Ramos (cell line): ENCODE measurements around the gene STK39.
"Not testable (repeated sequence)": the region's sequence is repeated elsewhere in the genome, so short reads cannot be mapped to it uniquely, and the experiment has no call there.

Experiments used
- in situ Hi-C: fragments of 300-500 bp; cut with MboI; formaldehyde crosslinking; loops from one replicate; pipeline ENCODE4 v1.14.3; 2022; ENCODE audit warnings: low sequenced_read_pairs; ENCODE audit not compliant: unreplicated experiment

The STK39 gene

DNA sequence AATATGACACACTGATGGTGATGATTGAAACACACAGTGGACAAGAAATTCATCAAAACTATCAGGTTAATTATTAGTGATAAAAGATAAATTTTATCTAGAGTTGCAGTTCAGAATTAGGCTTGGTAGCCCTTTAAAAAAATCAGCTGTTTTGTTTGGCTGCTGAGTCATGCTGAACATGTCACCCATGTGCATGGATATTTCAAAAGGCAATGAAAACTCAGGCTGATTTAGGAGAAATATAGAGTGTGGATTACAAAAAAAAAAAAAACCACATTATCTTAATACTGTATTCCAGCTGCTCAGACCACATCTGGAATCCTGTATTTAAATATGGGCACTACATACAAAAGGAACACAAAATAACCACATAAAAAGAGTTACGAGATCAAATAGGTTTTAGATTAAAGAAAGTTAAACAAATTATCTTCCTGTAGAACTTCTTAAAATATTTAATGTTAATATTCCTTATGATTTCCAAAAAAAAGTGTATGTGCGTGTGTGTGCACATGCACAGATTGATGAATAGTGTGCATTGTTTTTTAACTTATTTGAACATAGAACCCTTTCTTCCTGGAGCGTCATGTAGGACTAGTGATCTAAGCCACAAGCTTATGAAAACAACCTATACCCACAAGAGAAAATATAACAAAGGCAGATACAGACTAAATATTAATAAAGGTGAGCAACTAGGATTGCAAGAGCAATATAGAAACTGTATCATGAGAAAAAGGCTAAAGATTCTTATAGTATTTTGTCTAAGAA, 186.2 kb downstream of the STK39 start:
- in situ Hi-C loops, result no loop called here

DNA sequence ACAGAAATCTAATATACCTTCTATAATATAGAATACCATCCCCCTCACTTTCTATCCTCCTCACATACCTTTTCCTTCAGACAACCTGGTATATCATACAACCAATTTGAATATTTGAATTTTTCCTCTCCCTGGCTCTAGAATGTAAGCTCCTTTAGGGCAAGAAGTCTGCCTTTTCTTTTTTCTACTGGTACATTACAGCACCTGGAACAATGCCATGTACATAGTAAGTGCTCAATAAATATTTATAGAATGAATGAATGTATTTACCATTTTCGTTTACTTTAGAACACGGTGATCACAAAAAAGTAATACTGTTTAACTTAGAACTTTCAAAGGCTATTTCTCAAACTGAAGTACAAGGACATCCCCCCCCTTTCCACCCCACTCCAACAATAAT, 187.6 kb downstream of the STK39 start:
- in situ Hi-C loops, result no loop called here

DNA sequence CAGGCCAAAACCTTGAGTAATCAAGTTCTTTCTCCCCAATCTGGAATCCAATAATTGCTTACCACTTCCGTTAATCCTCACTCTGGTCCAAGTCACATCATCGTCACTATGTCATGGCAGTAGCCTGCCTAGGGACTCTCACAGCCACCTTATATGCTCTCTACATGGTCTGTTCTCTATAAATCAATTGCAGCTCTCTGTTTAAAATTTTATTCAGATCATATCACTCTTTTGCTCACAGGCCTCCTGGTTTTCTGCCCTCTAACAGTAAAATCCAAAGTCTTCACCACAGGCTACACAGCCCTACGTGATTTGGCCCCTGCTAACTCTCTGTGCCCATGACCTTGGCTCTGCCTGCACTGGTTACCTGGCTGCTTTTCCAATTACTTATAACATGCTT, 188.7 kb downstream of the STK39 start:
- in situ Hi-C loops, result no loop called here

DNA sequence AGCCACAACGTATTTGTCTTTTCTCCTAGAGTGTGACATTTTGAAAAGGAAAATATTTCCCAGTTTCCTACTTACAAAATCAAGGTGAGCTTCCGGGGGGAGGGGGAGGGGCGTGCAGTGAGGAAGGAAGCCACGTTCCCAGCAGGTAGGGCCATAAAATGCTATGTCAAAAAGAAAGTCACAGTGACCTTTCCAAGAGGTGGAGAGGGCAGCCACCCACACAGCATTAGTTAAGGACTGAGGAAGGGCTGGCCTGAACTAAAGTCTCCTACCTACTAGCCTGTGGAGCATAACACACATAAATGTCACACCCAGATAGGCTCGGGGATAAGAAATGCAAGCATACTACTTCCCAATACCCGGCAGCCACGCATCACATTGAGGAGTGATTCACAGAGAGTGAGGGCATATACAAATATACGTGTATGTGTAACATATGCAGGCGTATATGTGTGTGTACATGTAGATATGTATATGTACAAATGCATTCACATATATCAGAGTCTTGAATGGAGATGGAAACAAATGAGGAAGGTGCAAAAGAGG, 191.1 kb downstream of the STK39 start:
- in situ Hi-C loops, result no loop called here

DNA sequence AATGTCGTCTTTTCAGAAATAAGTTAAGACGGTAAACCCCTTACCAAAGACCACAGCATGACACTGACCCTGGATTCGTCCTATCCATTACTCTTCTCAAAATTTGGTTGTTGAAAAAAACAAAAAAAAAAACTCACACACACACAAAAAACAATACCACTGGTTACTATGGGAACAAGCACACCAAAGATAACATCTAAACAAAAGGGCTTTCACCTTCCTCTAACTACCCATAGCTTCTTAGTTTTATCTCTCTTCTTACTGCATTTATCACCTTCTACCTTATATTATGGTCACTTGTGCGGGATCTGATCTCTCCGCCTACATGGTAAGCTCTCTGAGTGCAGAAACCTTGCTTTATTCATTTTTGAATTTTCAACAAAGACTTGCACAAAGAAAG, 192.7 kb downstream of the STK39 start:
- in situ Hi-C loops, result no loop called here

DNA sequence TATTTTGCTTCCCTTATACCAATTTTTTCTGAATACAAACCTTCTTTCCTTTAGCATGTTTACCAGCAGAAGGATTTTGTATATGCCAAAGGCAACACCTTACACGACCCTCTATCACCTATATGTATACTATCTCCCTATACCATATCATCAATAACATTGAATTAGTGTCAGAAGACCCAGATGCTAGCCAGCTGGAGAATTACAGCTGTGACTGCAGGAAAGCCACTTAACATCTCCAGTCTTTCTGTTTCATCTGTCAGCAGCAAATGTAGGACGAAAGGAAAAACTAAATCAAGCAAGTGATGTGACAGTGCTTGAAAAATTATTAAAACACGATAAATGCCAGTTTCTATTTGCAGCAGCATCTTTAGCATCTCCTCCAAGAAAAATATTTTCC, 193.7 kb downstream of the STK39 start:
- in situ Hi-C loops, result no loop called here

DNA sequence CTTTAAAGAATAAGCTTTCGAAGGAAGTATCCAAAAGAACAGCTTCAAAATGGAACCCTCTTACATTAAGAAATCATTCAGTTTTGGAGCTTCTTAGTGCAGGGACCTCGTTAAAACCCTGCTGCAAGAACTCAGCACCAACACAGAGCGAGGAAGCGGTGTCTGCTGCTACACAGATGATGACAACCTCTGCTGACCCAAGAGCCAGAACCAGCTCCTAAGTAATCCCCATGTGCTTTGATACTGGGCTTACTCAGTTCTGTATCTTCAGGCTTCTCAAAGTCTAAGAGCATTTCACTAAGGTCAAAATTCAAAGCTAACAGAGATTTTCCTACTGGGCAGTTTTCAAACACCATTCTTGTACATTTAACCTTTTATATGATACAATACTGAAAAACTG, 194.6 kb downstream of the STK39 start:
- in situ Hi-C loops, result no loop called here

DNA sequence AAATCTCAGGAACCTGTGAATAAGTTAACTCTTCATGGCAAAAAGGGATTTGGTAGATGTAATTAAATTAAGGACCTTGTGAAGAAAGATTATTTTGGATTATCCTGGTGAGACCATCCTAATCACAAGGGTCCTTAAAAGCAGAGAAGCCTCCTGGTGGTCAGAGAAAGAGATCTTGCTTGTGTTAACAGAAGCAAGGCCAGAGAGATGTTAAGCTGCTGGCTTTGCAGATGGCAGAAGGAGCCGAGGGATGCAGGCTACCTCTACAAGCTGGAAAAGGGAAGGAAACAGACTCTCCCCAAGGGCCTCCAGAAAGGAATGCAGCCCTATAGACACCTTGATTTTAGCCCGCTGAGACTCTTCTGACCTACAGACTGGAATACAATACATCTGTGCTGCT, 197.0 kb downstream of the STK39 start:
- in situ Hi-C loops, result no loop called here

DNA sequence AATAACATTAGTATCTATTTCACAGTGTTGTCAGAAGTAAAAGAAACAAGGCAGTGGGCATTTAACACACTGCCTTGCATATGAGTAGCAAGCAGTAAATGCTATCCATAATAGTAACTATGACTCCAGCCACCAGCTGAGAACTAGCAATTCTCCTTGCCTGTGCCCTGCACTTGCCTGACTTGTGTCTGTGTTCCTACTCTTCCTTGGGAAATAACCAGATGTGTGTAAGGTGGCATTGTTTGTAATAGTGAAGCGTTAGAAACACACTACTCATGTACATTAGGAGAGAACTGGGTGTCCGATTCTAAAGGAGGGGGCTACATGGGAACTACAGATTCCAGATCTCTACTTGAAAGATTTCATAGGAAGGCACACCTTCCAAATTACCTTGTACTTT, 197.8 kb downstream of the STK39 start:
- in situ Hi-C loops, result no loop called here

DNA sequence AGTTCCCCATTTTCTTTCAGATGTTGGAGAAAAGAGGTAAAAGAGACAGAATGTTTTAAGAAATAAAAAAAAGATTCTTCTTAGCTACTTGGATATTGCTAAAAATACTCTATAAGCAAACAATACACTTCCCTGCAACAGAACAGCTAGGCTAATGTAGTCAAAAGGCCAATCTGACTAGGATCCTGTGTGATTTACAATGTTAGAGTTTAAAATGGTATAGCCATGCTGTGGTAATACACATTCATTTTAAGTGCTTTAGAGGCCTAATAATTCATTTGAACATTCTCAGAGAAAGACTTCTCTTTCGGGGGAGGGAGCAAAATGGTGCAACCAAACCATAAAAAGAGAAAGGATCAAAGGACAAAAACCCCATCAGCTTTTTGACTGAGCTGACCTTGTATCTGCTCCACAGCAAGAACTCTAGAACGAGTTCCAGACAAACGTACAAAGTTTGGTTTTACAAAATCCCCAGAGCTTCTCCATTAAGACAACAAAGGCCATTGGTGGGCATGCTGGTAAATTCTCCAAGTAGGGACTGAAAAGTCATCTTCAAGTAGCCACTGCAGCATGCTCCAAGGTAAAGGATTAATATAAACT, 200.2 kb downstream of the STK39 start:
- in situ Hi-C loops, result no loop called here

DNA sequence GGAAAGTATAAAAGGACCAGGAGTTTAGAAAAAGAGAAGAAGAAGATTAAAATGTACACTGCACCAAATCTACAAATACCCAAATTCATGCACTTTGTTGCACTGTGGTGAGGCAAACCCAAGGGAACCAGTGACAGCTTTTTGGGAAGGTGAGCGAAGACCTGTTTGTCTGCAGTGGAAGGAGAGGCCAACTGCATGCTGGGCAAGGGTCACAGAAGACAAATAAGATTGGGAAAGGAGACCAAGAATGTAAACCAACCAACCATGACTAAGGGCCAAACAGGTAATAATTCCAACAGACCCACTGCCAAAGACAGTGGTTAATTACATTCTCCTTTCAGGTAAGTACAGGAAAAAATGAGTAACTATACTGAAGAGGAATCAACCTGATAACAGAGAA, 202.8 kb downstream of the STK39 start:
- in situ Hi-C loops, result no loop called here

DNA sequence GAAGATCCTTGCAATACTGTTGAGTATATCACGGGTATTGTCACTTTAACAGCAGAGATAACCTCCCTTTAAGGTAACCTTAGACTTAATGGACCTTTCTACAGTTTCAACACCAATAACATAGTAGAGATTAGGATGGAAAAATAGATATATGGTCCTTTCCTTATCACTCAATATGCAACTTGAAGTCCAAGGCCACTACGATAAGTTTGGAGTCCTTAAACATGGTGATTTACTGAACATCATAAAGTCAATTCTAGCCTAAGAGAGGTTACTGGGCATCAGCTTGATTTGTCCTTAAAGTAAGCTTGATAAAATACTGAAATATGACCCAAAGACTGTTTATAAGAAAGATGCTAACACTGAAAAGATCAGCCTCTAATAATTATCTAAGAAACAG, 203.2 kb downstream of the STK39 start:
- in situ Hi-C loops, result no loop called here

DNA sequence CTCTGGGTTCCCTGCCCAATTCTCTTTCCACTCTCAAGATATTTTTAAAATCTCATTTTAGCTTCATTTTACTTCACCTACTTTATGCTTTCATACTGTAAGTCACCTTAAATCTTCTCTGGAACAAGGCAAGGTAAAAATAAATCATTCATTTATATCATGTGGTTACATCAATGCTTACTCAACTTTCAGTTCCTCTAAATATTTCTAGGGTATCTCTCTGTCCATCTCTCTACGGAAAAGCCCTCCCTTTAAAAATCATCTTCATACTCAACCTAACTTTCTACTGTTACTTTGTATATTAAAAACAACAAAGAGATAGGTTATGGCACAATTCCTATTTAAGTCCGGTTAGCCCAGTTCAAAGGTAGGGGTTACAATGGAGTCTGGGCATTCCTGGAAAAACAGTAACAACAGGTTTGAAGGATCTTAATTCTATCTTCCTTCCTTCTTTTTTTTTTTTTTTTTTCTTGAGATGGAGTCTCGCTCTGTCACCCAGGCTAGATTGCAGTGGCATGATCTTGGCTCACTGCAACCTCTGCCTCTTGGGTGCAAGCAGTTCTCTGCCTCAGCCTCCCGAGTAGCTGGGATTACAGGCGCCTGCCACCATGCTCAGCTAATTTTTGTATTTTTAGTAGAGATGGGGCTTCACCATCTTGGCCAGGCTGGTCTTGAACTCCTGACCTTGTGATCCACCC, 205.1 kb downstream of the STK39 start:
- in situ Hi-C loops, result not testable (repeated sequence)

DNA sequence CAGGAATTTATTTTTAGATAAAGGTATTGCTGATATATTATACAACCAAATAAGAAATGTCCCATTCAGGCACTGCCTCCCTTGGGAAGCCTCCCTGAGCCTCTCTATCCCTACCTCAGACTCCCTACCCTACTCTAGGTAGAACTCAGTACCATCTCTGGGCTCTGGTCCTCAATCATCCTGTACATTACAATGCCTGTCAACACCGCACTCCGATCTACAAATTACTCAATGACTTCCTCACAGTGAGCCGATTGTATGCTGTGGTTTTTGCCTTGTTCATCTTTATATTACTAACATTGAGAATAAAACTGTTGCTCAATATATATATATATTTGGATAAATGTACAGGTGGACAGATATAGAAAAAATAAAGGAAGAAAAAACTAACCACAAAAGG, 207.5 kb downstream of the STK39 start:
- in situ Hi-C loops, result no loop called here

DNA sequence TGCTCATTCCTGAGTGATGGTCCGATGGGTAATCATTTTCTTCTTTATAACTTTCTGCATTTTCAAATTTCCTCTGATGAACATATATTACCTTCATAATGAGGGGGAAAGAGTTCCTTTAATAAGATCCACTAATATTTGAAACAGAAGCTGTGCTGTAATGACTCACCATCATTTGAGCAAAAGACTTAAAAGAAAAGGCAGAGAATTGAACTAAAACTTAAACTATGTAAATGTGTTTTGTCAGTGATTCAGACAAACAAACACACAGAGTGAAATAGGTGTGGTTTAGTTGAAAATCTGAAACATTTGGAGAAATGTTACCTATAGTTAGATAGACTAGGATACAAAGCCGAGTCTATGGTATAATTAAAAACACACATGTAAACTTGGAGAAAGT, 209.6 kb downstream of the STK39 start:
- in situ Hi-C loops, result no loop called here

DNA sequence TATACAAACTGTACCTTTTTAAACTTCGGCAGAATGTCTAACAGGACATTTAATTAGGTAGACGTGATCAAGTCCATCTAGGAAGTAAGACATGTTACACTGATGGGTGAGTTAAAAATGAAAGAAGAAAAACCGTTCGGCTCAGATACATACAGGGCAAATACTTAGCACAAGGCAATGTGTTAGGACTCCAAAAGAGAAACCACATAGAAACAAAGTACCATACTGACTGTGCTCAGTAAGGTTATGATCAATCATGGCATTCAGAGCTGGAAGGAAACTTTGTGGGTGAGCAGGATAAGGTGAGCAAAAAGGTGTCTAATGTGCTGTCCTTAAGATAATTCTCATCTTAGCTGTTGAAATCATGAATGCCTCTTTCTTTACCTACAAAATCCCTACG, 211.9 kb downstream of the STK39 start:
- in situ Hi-C loops, result no loop called here

DNA sequence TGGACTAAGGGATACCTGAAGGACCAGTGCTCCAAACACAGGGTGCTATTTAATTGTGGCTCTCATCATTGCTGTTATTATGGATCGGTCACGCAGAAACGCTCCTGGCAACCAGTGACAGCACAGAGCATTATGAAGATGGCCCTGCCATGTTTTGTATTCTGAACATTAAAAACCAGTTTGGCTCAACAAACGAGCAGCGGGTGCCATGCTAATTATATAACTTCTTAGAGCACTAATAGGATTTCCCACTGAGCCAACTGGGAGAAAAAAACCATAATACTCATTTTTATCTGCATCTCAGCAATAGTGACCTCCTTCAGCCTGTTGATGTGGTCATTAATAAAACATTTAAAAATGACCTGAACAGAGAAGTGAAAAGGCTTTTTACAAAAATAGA, 212.8 kb downstream of the STK39 start:
- in situ Hi-C loops, result no loop called here

DNA sequence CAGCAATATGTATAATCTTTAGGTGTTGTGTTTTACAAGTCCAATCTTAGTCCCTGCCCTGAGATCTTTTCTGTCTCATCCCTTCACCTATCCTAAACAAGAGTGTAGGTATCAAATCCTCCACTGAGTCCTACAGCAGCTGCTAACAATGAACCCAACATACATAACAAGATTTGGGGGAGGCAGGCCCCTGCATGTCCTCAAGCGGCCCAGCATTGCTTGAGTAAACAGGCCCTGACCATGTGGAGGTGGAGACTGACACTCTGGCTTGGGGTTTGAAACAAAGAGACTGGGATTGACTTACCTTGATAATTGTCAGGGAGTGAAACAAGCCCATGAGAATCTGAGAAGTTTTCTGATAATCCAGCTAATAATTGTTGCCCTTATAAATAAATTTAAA, 213.4 kb downstream of the STK39 start:
- in situ Hi-C loops, result no loop called here

DNA sequence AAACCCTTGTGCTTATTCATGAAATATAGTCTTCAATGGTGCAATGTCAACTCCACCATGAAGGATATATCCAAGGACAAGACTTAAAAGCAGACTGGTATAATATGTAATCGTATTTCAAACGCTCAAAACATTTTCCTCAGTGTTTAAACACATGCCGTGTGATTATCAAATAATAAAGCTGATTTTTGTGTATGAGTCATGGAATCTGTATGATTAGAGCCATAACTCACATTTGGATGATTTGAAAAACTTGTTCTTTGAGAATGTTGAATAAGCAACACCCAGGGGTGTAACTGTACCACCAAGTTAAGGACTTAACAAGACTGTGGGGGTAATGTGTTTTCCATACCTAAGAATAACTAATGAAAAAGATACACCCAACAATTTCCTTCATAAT, 215.3 kb downstream of the STK39 start:
- in situ Hi-C loops, result no loop called here

DNA sequence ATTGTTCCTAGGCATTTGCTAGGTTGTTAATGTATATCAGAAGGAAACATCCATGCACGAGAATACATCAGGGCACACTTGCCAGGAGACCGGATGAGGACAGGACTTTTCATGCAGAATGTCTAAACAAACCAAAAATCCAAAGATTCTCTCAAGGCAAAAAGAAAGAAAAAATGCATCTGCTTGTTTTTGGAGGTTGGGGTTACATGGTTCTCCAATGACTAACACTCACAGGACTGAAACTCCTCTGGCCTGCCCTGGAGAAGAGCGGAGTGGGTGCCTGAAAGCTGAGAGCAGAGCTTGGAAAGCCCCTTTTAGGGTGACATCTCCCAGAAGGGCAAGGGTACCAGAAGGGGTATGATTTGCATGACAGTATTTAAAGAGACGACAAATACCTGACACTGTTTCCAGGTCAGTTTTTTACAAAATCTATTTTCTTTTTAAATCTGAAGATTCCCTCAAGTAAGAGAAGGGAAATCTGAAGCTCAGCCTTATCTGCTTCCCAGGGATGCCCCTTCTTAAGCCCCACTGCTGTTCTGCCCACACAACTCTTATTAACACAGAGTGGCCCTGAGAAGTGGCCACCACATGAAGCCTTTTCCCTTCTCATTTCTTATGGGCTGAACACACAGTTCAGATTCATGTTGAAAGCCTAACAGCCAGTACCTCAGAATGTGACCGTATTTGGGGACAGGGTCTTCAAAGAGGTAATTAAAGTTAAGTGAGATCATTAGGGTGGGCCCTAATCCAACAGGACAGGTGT, 216.4 kb downstream of the STK39 start:
- in situ Hi-C loops, result no loop called here

DNA sequence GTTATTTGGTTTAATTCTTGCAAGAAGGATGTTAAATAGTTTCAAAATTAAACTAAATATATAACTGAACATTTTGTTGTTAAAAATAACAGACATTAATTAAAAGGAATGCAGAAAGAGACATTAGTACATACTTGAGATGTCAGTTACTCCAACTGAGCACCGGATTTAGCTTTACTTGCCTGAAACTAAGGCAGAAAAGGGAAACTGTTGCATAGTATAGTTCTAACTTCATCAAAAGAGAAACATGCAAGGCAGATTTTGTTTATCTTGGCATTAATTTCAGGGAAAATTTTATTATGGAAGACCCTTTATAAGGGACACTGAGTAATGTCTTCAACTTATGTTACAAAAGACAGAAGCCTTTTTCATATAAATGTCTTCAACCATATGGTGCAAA, 218.3 kb downstream of the STK39 start:
- in situ Hi-C loops, result no loop called here
